CD1c-positive myeloid dendritic cell (primary cell): ENCODE results near the gene MORC3.
"Not testable (repeated sequence)": the region's sequence is repeated elsewhere in the genome, so short reads cannot be mapped to it uniquely, and the experiment has no call there.

Experiments used
- DNase-seq: peaks from one replicate; pipeline ENCODE4 v3.0.0-alpha.2; 2016; ENCODE audit errors: extremely low spot score

Gene MORC3

GRCh38 chr21:36384885-36385232, 64.9 kb downstream of the MORC3 start:
- DNase-seq = no peak

GRCh38 chr21:36385233-36386030, 65.4 kb downstream of the MORC3 start, which contains the start of gene CHAF1B:
TSS of gene CHAF1B (plus strand) at chr21:36385392. CDS start at chr21:36386137, 745 bp downstream.
- peak; percentile 92 for DNase-seq

GRCh38 chr21:36386031-36386642, 66.1 kb downstream of the MORC3 start:
- DNase-seq = no peak

- no peak for DNase-seq
Measured at GRCh38 chr21:36388096-36388495, 68.1 kb downstream of the MORC3 start.

GRCh38 chr21:36388835-36389234, 68.8 kb downstream of the MORC3 start:
- no peak for DNase-seq

GRCh38 chr21:36391649-36392048, 71.7 kb downstream of the MORC3 start:
- not testable (repeated sequence) for DNase-seq

GRCh38 chr21:36395353-36396111, 75.5 kb downstream of the MORC3 start:
- no peak for DNase-seq

- DNase-seq = no peak
Measured at GRCh38 chr21:36396325-36396724, 76.3 kb downstream of the MORC3 start.

- no peak for DNase-seq
Measured at GRCh38 chr21:36396971-36397370, 77.0 kb downstream of the MORC3 start.

GRCh38 chr21:36397606-36398005, 77.6 kb downstream of the MORC3 start:
- no peak for DNase-seq

GRCh38 chr21:36399736-36400135, 79.7 kb downstream of the MORC3 start:
- not testable (repeated sequence) for DNase-seq

GRCh38 chr21:36400719-36401118, 80.7 kb downstream of the MORC3 start:
- no peak for DNase-seq

GRCh38 chr21:36402339-36402738, 82.3 kb downstream of the MORC3 start:
- DNase-seq = no peak

- no peak for DNase-seq
Measured at GRCh38 chr21:36403713-36404112, 83.7 kb downstream of the MORC3 start.

- DNase-seq = no peak
Measured at GRCh38 chr21:36408568-36408967, 88.6 kb downstream of the MORC3 start.

GRCh38 chr21:36411301-36411700, 91.3 kb downstream of the MORC3 start:
- DNase-seq = no peak

GRCh38 chr21:36412916-36413315, 92.9 kb downstream of the MORC3 start:
- no peak for DNase-seq

- no peak for DNase-seq
Measured at GRCh38 chr21:36415375-36415774, 95.4 kb downstream of the MORC3 start.

GRCh38 chr21:36419241-36419640, 99.2 kb downstream of the MORC3 start:
- no peak for DNase-seq

- peak; percentile 82 for DNase-seq
Measured at GRCh38 chr21:36419996-36420395, 100.0 kb downstream of the MORC3 start.

- no peak for DNase-seq
Measured at GRCh38 chr21:36420571-36421339, 100.8 kb downstream of the MORC3 start.
